Neuron (in vitro differentiated cells): ENCODE measurements around the gene BICD2.

Experiments used
- H2AFZ ChIP-seq: one replicate; pipeline ENCODE4 v1.6.1; 2013; ENCODE audit warnings: low read depth, mild to moderate bottlenecking, inconsistent platforms, low read length, moderate library complexity
- H3K27me3 ChIP-seq: one replicate; pipeline ENCODE4 v1.6.1; 2013; ENCODE audit warnings: low read length; ENCODE audit not compliant: insufficient read depth
- H3K36me3 ChIP-seq: one replicate; pipeline ENCODE4 v1.6.1; 2013; ENCODE audit warnings: low read length; ENCODE audit not compliant: insufficient read depth
- H3K4me1 ChIP-seq: one replicate; pipeline ENCODE4 v1.6.1; 2013; ENCODE audit warnings: low read length; ENCODE audit not compliant: insufficient read depth
- H3K4me3 ChIP-seq: 2 replicates; pipeline ENCODE4 v1.5.1; 2013; ENCODE audit warnings: mild to moderate bottlenecking, low read length, moderate library complexity
- H3K9me3 ChIP-seq: one replicate; pipeline ENCODE4 v1.6.1; 2013; ENCODE audit warnings: low read length

BICD2 gene

GRCh38 chr9:92726348-92726747 is 38.3 kb downstream of the BICD2 start:
- H3K4me3 ChIP-seq: no peak overlapping the region
- peaks cover 15% of the 10 kb centered on the region for H3K9me3 ChIP-seq
- H3K4me1 ChIP-seq: peaks cover 4% of the 10 kb centered on the region
- H3K27me3 ChIP-seq: no peaks in the 10 kb centered on the region
- peaks cover 53% of the 10 kb centered on the region for H3K36me3 ChIP-seq
- H2AFZ ChIP-seq: no peak overlapping the region

- peaks cover 57% of the 10 kb centered on the region for H3K36me3 ChIP-seq
These were observed 38.9 kb downstream of the BICD2 start for GRCh38 chr9:92725766-92726165.

GRCh38 chr9:92725266-92725545 is 39.4 kb downstream of the BICD2 start:
- H3K9me3 ChIP-seq: peaks cover 15% of the 10 kb centered on the region
- H3K36me3 ChIP-seq: peaks cover 62% of the 10 kb centered on the region
- H3K27me3 ChIP-seq: no peaks in the 10 kb centered on the region

More at GRCh38 chr9:92725766-92726165, 38.9 kb downstream of the BICD2 start:
- H3K9me3 ChIP-seq: peaks cover 15% of the 10 kb centered on the region
- no peak overlapping the region for H3K4me3 ChIP-seq
- peaks cover 4% of the 10 kb centered on the region for H3K4me1 ChIP-seq
- H2AFZ ChIP-seq: no peak overlapping the region
- no peaks in the 10 kb centered on the region for H3K27me3 ChIP-seq

GRCh38 chr9:92724528-92725265 is 39.9 kb downstream of the BICD2 start:
- Histone ChIP-seq H3K4me3 (no peak overlapping the region), H3K27me3 (no peaks in the 10 kb centered on the region), H3K36me3 (peaks cover 68% of the 10 kb centered on the region), H2AFZ (no peak overlapping the region), H3K9me3 (peaks cover 15% of the 10 kb centered on the region), H3K4me1 (peaks cover 4% of the 10 kb centered on the region)

More at GRCh38 chr9:92725266-92725545, 39.4 kb downstream of the BICD2 start:
- no peak overlapping the region for H2AFZ ChIP-seq
- peaks cover 4% of the 10 kb centered on the region for H3K4me1 ChIP-seq
- H3K4me3 ChIP-seq: no peak overlapping the region

GRCh38 chr9:92723801-92724323 is 40.8 kb downstream of the BICD2 start:
- Histone ChIP-seq H3K4me3 (no peak overlapping the region), H3K36me3 (peaks cover 74% of the 10 kb centered on the region), H2AFZ (no peak overlapping the region), H3K27me3 (no peaks in the 10 kb centered on the region), H3K9me3 (peaks cover 15% of the 10 kb centered on the region), H3K4me1 (peaks cover 4% of the 10 kb centered on the region)

- H3K4me3 ChIP-seq: no peak overlapping the region
- H3K36me3 ChIP-seq: peaks cover 75% of the 10 kb centered on the region
- no peak overlapping the region for H2AFZ ChIP-seq
- peaks cover 15% of the 10 kb centered on the region for H3K9me3 ChIP-seq
- H3K27me3 ChIP-seq: no peaks in the 10 kb centered on the region
- peaks cover 4% of the 10 kb centered on the region for H3K4me1 ChIP-seq
These were observed 41.4 kb downstream of the BICD2 start for GRCh38 chr9:92723299-92723625.

- Histone ChIP-seq H3K36me3 (peaks cover 77% of the 10 kb centered on the region), H3K27me3 (no peaks in the 10 kb centered on the region), H3K4me3 (no peak overlapping the region), H2AFZ (no peak overlapping the region), H3K4me1 (peaks cover 4% of the 10 kb centered on the region), H3K9me3 (peaks cover 15% of the 10 kb centered on the region)
These were observed 42.0 kb downstream of the BICD2 start for GRCh38 chr9:92722386-92723298.

- no peak overlapping the region for H2AFZ ChIP-seq
- no peaks in the 10 kb centered on the region for H3K27me3 ChIP-seq
- peaks cover 4% of the 10 kb centered on the region for H3K4me1 ChIP-seq
- H3K9me3 ChIP-seq: peaks cover 15% of the 10 kb centered on the region
- H3K36me3 ChIP-seq: peaks cover 77% of the 10 kb centered on the region
- no peak overlapping the region for H3K4me3 ChIP-seq
These were observed 43.1 kb downstream of the BICD2 start for GRCh38 chr9:92721548-92721947.

- H2AFZ ChIP-seq: no peak overlapping the region
- no peaks in the 10 kb centered on the region for H3K27me3 ChIP-seq
- H3K9me3 ChIP-seq: peaks cover 10% of the 10 kb centered on the region
- H3K36me3 ChIP-seq: peaks cover 71% of the 10 kb centered on the region
- H3K4me1 ChIP-seq: peaks cover 4% of the 10 kb centered on the region
- H3K4me3 ChIP-seq: no peak overlapping the region
These were observed 43.7 kb downstream of the BICD2 start for GRCh38 chr9:92720807-92721535.

- Histone ChIP-seq H3K9me3 (peaks cover 5% of the 10 kb centered on the region), H3K27me3 (no peaks in the 10 kb centered on the region), H2AFZ (no peak overlapping the region), H3K36me3 (peaks cover 72% of the 10 kb centered on the region), H3K4me1 (peaks cover 4% of the 10 kb centered on the region), H3K4me3 (no peak overlapping the region)
These were observed 44.3 kb downstream of the BICD2 start for GRCh38 chr9:92720209-92720765.

- peaks cover 79% of the 10 kb centered on the region for H3K36me3 ChIP-seq
These were observed 45.5 kb downstream of the BICD2 start for GRCh38 chr9:92719028-92719647.

More at GRCh38 chr9:92719028-92719647, 45.5 kb downstream of the BICD2 start:
- H3K27me3 ChIP-seq: no peaks in the 10 kb centered on the region
- no peak overlapping the region for H2AFZ ChIP-seq
- no peak overlapping the region for H3K4me3 ChIP-seq
- no peaks in the 10 kb centered on the region for H3K9me3 ChIP-seq
- peaks cover 3% of the 10 kb centered on the region for H3K4me1 ChIP-seq
